Keratinocyte (primary cell): Measurements from ENCODE around the gene FOXO1. TPM values are rescaled to one million over a fixed set of nuclear protein-coding genes. Genes with fewer than 3 reads are reported as not detected.

Source experiments
- DNase-seq: peaks from one replicate; pipeline ENCODE4 v3.0.0-alpha.2; 2011; ENCODE audit warnings: low read depth, missing footprints, low spot score
- FAIRE-seq: peaks from 2 replicates; lab custom pipeline; 2011; peaks lifted over from hg19 to GRCh38; lab: Jason Lieb, UNC
- H2AFZ ChIP-seq: 2 replicates; pipeline ENCODE4 v1.6.0; 2012; ENCODE audit warnings: low read length, control low read depth, inconsistent platforms; ENCODE audit not compliant: control insufficient read depth
- H3K27ac ChIP-seq: 2 replicates; pipeline ENCODE4 v1.5.1; 2011; ENCODE audit warnings: low read length; ENCODE audit not compliant: control insufficient read depth, insufficient read depth
- H3K27me3 ChIP-seq: 3 replicates; pipeline ENCODE4 v1.6.0; 2011; ENCODE audit warnings: low read length; ENCODE audit not compliant: control insufficient read depth, insufficient read depth; ENCODE audit errors: extremely low read depth
- H3K36me3 ChIP-seq, 2 experiments: 2 replicates in 1 of 2; 3 replicates in 1 of 2; pipeline ENCODE4 v1.5.1; 2011; ENCODE audit warnings: low read length in 2 of 2, mild to moderate bottlenecking in 1 of 2; ENCODE audit not compliant: control insufficient read depth in 2 of 2, insufficient read depth in 2 of 2; ENCODE audit errors: extremely low read depth in 1 of 2
- H3K4me1 ChIP-seq: 3 replicates; pipeline ENCODE4 v1.5.1; 2011; ENCODE audit warnings: low read length; ENCODE audit not compliant: control insufficient read depth, insufficient read depth; ENCODE audit errors: extremely low read depth
- H3K4me2 ChIP-seq: 3 replicates; pipeline ENCODE4 v1.6.0; 2011; ENCODE audit warnings: low read depth, low read length; ENCODE audit not compliant: control insufficient read depth, insufficient read depth; ENCODE audit errors: extremely low read depth
- H3K4me3 ChIP-seq, 3 experiments: fragments of 200-600 bp in 1 of 3; sonication (generic) in 1 of 3; 2 replicates in 2 of 3; 3 replicates in 1 of 3; pipeline ENCODE4 v1.5.1; 2011 to 2016; ENCODE audit warnings: low read length in 3 of 3, mild to moderate bottlenecking in 3 of 3, control low read depth in 2 of 3, inconsistent platforms in 1 of 3, low read depth in 1 of 3, mixed read lengths in 1 of 3, mixed run types in 1 of 3, moderate library complexity in 1 of 3; ENCODE audit not compliant: control insufficient read depth in 2 of 3, insufficient read depth in 2 of 3; ENCODE audit errors: extremely low read depth in 1 of 3
- H3K79me2 ChIP-seq: 2 replicates; pipeline ENCODE4 v1.6.0; 2012; ENCODE audit warnings: low read length; ENCODE audit not compliant: control insufficient read depth, insufficient read depth
- H3K9ac ChIP-seq: 3 replicates; pipeline ENCODE4 v1.6.0; 2011; ENCODE audit warnings: low read length; ENCODE audit not compliant: control insufficient read depth, insufficient read depth; ENCODE audit errors: extremely low read depth
- H3K9me1 ChIP-seq: 3 replicates; pipeline ENCODE4 v1.6.0; 2011; ENCODE audit warnings: low read length; ENCODE audit not compliant: control insufficient read depth, insufficient read depth; ENCODE audit errors: extremely low read depth
- H3K9me3 ChIP-seq: 2 replicates; pipeline ENCODE4 v1.5.1; 2012; ENCODE audit warnings: low read depth, low read length; ENCODE audit not compliant: control insufficient read depth
- H4K20me1 ChIP-seq: 3 replicates; pipeline ENCODE4 v1.6.0; 2011; ENCODE audit warnings: low read length; ENCODE audit not compliant: control insufficient read depth, insufficient read depth; ENCODE audit errors: extremely low read depth
- EZH2 ChIP-seq: IDR thresholded peaks from one replicate; pipeline ENCODE4 v1.6.1; 2012; ENCODE audit warnings: inconsistent platforms, mild to moderate bottlenecking, low read length, moderate library complexity
- dilution Hi-C: fragments of 300-500 bp; cut with MboI; formaldehyde crosslinking; loops from one replicate; pipeline ENCODE4 v1.7.0; 2020; ENCODE audit warnings: low sequenced_read_pairs; ENCODE audit not compliant: extremely low pct_ligation_motif_present
- polyA plus RNA-seq, 5 experiments: library from polyadenylated mRNA; depleted of rRNA in 3 of 5; stranded (reverse) in 3 of 5; stranded (forward) in 1 of 5; unstranded in 1 of 5; fragments of >200 nt; gene quantifications; 1 replicate in 1 of 5; 2 replicates in 3 of 5; 3 replicates in 1 of 5; pipeline versions ENCODE4 v1.2.1 to v1.2.3, GENCODE V29; 2011 to 2012; ENCODE audit warnings: missing spikeins in 2 of 5, low read depth in 1 of 5, low replicate concordance in 1 of 5
- TF ChIP-seq, protein P1 (sequence below), 3 experiments: IDR thresholded peaks in 1 of 3; conservative IDR thresholded peaks in 1 of 3; optimal IDR thresholded peaks in 1 of 3; 2 replicates in 2 of 3; 3 replicates in 1 of 3; pipeline versions ENCODE3 to v1.5.1; 2011; ENCODE audit warnings: low read length in 3 of 3, mild to moderate bottlenecking in 3 of 3, moderate library complexity in 2 of 3, control low read depth in 1 of 3, inconsistent platforms in 1 of 3; ENCODE audit not compliant: insufficient read depth in 2 of 3; ENCODE audit errors: extremely low read depth in 1 of 3

The FOXO1 gene
- polyA plus RNA-seq, 1 donor (not counting 4 experiments of a cell fraction or from before 2014, with no cell fraction given), result 8.3 TPM

DNA sequence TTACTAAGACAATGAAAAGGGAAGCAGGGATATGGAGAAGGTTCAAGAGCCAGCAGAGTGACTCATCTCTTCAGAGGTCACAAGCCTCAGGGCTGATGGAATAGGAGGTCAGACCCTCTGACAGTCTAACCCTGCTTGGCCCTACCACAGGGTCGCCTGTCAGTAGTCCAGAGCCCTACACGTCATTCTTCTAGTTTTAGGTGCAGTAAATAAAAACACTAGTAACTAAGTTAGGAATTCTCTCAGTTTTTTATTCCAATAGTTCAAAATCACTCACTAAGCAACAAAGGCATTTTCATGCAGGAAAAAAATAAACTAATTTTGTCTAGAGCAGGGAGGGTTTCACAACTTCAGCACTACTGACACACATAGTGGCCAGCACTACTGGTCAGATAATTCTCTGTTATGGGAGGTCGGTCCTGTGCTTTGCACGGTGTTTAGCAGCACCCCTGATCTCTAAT is 27.2 kb downstream of the FOXO1 start:
- Histone ChIP-seq H3K4me1 (peaks cover 3% of the 10 kb centered on the region), H3K9ac (no peak overlapping the region), H3K9me3 (no peaks in the 10 kb centered on the region), H3K27ac (no peak overlapping the region), H4K20me1 (no peaks in the 10 kb centered on the region), H3K27me3 (no peaks in the 10 kb centered on the region), H3K4me2 (no peak overlapping the region), H2AFZ (no peak overlapping the region), H3K79me2 (peaks cover 24% of the 10 kb centered on the region), H3K36me3 (no peaks in the 10 kb centered on the region), H3K9me1 (no peaks in the 10 kb centered on the region), H3K4me3 (no peak overlapping the region)
- dilution Hi-C loops, result no loop called here
- DNase-seq (no peak), FAIRE-seq (no peak)
- TF ChIP-seq, protein P1, sequence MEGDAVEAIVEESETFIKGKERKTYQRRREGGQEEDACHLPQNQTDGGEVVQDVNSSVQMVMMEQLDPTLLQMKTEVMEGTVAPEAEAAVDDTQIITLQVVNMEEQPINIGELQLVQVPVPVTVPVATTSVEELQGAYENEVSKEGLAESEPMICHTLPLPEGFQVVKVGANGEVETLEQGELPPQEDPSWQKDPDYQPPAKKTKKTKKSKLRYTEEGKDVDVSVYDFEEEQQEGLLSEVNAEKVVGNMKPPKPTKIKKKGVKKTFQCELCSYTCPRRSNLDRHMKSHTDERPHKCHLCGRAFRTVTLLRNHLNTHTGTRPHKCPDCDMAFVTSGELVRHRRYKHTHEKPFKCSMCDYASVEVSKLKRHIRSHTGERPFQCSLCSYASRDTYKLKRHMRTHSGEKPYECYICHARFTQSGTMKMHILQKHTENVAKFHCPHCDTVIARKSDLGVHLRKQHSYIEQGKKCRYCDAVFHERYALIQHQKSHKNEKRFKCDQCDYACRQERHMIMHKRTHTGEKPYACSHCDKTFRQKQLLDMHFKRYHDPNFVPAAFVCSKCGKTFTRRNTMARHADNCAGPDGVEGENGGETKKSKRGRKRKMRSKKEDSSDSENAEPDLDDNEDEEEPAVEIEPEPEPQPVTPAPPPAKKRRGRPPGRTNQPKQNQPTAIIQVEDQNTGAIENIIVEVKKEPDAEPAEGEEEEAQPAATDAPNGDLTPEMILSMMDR (optimal IDR thresholded peaks at IDR 0.05 in 1 of 3, IDR thresholded peaks at IDR 0.05 in 1 of 3, conservative IDR thresholded peaks at IDR 0.05 in 1 of 3; ENCODE audit: extremely low read depth in 1 of 3, insufficient read depth in 2 of 3, low read length in 3 of 3), result no peak
- TF ChIP-seq EZH2, result no peak

DNA sequence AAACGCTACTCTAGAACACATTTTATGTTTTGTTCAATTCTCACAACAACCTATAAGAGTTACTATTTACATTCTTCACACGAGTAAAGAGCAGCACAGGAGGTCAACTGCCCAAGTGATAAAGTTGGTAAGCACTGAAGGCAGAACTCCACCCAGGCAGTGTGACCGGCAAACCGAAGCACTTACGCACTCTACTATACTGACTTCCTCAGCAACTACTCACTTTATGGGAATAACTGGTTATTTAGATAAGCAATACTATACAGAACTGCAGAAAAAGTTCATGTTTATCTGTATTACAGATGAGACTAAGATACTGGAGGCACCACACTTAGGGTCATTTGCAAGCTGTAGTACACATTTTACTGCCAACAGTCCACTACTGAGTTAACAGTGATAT is 28.8 kb downstream of the FOXO1 start:
- H3K4me2 ChIP-seq, result no peak overlapping the region
- dilution Hi-C loops, result no loop called here
- peaks cover 3% of the 10 kb centered on the region for H3K4me1 ChIP-seq
- no peaks in the 10 kb centered on the region for H3K9me1 ChIP-seq
- no peak for FAIRE-seq
- H3K4me3 ChIP-seq, result no peak overlapping the region
- no peaks in the 10 kb centered on the region for H4K20me1 ChIP-seq
- H3K9ac ChIP-seq, result no peak overlapping the region
- H3K27me3 ChIP-seq, result no peaks in the 10 kb centered on the region
- H3K9me3 ChIP-seq, result no peaks in the 10 kb centered on the region
- no peak overlapping the region for H2AFZ ChIP-seq
- TF ChIP-seq, protein P1 (optimal IDR thresholded peaks at IDR 0.05 in 1 of 3, IDR thresholded peaks at IDR 0.05 in 1 of 3, conservative IDR thresholded peaks at IDR 0.05 in 1 of 3; ENCODE audit: extremely low read depth in 1 of 3, insufficient read depth in 2 of 3, low read length in 3 of 3), result no peak
- no peak for TF ChIP-seq EZH2
- peaks cover 22% of the 10 kb centered on the region for H3K79me2 ChIP-seq
- DNase-seq, result no peak
- no peaks in the 10 kb centered on the region for H3K36me3 ChIP-seq
- H3K27ac ChIP-seq, result no peak overlapping the region
